ENCODE results near the gene IL7R.

GRCh38 chr5:35828082-35828598 lies 28.6 kb upstream of the IL7R start:
- TF ChIP-seq CTCF (IDR thresholded peaks at IDR 0.05; ENCODE audit: poor library complexity) (no peak), EZH2 (IDR thresholded peaks at IDR 0.05; ENCODE audit: borderline replicate concordance) (no peak), EZH2phosphoT487 (IDR thresholded peaks at IDR 0.05; ENCODE audit: low read depth, severe bottlenecking, unreplicated experiment) (no peak)

All from hepatocyte (in vitro differentiated cells).